Naive B cell (primary cell): ENCODE measurements around the gene ASPSCR1. TPM values are rescaled to one million over a fixed set of nuclear protein-coding genes. Genes with fewer than 3 reads are reported as not detected.

Source experiments
- ATAC-seq, 2 donors: fragments of 150-1000 bp; cut with Tn5 transposase; 2 replicates each; pipeline ENCODE4 v1.10.0; 2021; ENCODE audit warnings: low read depth in 2 of 2, mild to moderate bottlenecking in 2 of 2, moderate library complexity in 2 of 2
- DNase-seq: peaks from one replicate; pipeline ENCODE4 v3.0.0; 2022
- H3K27ac Mint-ChIP-seq, 6 donors: one replicate each; pipeline ENCODE4 v1.8.0; 2020 to 2022; ENCODE audit warnings: mild to moderate bottlenecking in 6 of 6, mixed read lengths in 6 of 6, moderate library complexity in 5 of 6, inconsistent platforms in 2 of 6
- H3K27me3 Mint-ChIP-seq, 3 donors: one replicate each; pipeline ENCODE4 v1.8.0; 2021 to 2022; ENCODE audit warnings: mixed read lengths in 3 of 3, mild to moderate bottlenecking in 1 of 3
- H3K36me3 Mint-ChIP-seq, 2 donors: one replicate each; pipeline ENCODE4 v1.8.0; 2020 to 2022; ENCODE audit warnings: mixed read lengths in 2 of 2, inconsistent platforms in 1 of 2, mild to moderate bottlenecking in 1 of 2
- H3K4me1 Mint-ChIP-seq, 3 donors: one replicate each; pipeline ENCODE4 v1.8.0; 2020 to 2022; ENCODE audit warnings: mixed read lengths in 3 of 3, inconsistent platforms in 1 of 3, mild to moderate bottlenecking in 1 of 3, moderate library complexity in 1 of 3
- H3K4me3 Mint-ChIP-seq, 8 donors: one replicate each; pipeline ENCODE4 v1.8.0; 2020 to 2022; ENCODE audit warnings: mild to moderate bottlenecking in 8 of 8, mixed read lengths in 8 of 8, moderate library complexity in 8 of 8, inconsistent platforms in 2 of 8
- H3K9me3 Mint-ChIP-seq, 7 donors: one replicate each; pipeline ENCODE4 v1.8.0; 2020 to 2022; ENCODE audit warnings: mixed read lengths in 7 of 7, mild to moderate bottlenecking in 5 of 7, inconsistent platforms in 2 of 7, moderate library complexity in 1 of 7
- polyA plus RNA-seq, 6 donors: library from polyadenylated mRNA; unstranded; fragments of 300-500 nt; fragmentation: Illumina TruSeq; gene quantifications; one replicate each; pipeline ENCODE4 v1.2.3, GENCODE V29; 2021; ENCODE audit warnings: low read depth in 6 of 6

ASPSCR1 gene
- polyA plus RNA-seq, 6 donors from 2014 or later = 20.2 to 31.0 (median 25.0) TPM

- Mint-ChIP-seq H3K4me3 (no peak overlapping the region), H3K4me1 (peaks cover 14 to 38% (median 18%) of the 10 kb centered on the region in 3 donors), H3K36me3 (peaks cover 0 to 8% of the 10 kb centered on the region in 2 donors), H3K27ac (peak overlapping the region in 1 of 6 donors; percentile 30), H3K9me3 (no peaks in the 10 kb centered on the region), H3K27me3 (no peaks in the 10 kb centered on the region)
- DNase-seq (no peak), ATAC-seq (no peak)
These were observed 9.8 kb downstream of the ASPSCR1 start for GRCh38 chr17:81987161-81987770.

GRCh38 chr17:81990836-81991683, 13.6 kb downstream of the ASPSCR1 start:
- no peaks in the 10 kb centered on the region for H3K27me3 Mint-ChIP-seq
- H3K27ac Mint-ChIP-seq = peak overlapping the region in 1 of 6 donors; percentile 89
- H3K4me1 Mint-ChIP-seq = peaks cover 2 to 22% (median 5%) of the 10 kb centered on the region in 3 donors
- H3K36me3 Mint-ChIP-seq = no peaks in the 10 kb centered on the region
- H3K9me3 Mint-ChIP-seq = no peaks in the 10 kb centered on the region
- DNase-seq = no peak
- ATAC-seq = no peak
- H3K4me3 Mint-ChIP-seq = no peak overlapping the region

- Mint-ChIP-seq H3K4me1 (peaks cover 2 to 17% (median 5%) of the 10 kb centered on the region in 3 donors), H3K27me3 (no peaks in the 10 kb centered on the region), H3K9me3 (no peaks in the 10 kb centered on the region), H3K4me3 (no peak overlapping the region), H3K27ac (no peak overlapping the region), H3K36me3 (no peaks in the 10 kb centered on the region)
- DNase-seq (no peak), ATAC-seq (no peak)
These were observed 14.4 kb downstream of the ASPSCR1 start for GRCh38 chr17:81991684-81992305.

DNA sequence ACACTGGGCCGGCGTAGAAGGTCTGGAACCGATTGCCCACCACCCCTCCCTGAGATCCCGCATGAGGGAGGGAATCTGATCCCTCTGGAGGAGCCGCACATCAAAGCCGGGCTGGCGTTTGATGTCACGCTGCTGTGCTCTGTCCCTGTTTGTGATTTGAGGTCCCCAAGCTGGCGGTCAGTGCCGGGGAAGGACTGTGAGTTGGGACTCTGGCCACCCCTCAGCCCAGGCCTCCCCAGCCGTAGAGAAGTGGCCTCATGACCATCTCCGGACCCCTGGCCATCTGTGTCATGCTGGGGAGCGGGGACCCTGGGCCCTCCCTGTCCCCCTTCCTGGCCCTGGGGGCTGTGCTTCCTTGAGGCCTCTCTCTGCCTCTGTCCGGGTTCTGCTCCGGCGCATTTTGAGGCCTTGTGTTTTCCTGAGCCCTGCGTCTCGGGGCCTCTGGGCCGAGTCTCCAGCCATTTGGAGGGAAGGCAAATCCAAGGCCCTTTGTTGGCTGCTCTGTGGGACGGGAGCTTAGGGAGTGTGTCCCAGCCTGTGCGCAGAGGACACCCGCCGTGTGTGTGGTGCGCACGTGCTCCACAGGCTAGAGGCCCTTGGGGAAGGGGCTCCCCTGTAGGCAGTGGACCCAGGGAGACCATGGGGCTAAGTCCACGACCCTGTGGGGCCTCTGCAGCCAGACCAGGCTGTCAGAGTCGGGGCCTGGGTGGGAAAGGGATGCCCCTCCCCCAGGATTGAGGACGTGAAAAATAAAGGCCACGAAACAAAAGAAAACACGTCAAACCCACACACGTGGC, 15.1 kb downstream of the ASPSCR1 start:
- no peak for ATAC-seq
- no peaks in the 10 kb centered on the region for H3K36me3 Mint-ChIP-seq
- H3K27ac Mint-ChIP-seq = no peak overlapping the region
- H3K4me3 Mint-ChIP-seq = no peak overlapping the region
- H3K27me3 Mint-ChIP-seq = no peaks in the 10 kb centered on the region
- DNase-seq = no peak
- H3K9me3 Mint-ChIP-seq = no peaks in the 10 kb centered on the region
- peaks cover 2 to 17% (median 5%) of the 10 kb centered on the region in 3 donors for H3K4me1 Mint-ChIP-seq

DNA sequence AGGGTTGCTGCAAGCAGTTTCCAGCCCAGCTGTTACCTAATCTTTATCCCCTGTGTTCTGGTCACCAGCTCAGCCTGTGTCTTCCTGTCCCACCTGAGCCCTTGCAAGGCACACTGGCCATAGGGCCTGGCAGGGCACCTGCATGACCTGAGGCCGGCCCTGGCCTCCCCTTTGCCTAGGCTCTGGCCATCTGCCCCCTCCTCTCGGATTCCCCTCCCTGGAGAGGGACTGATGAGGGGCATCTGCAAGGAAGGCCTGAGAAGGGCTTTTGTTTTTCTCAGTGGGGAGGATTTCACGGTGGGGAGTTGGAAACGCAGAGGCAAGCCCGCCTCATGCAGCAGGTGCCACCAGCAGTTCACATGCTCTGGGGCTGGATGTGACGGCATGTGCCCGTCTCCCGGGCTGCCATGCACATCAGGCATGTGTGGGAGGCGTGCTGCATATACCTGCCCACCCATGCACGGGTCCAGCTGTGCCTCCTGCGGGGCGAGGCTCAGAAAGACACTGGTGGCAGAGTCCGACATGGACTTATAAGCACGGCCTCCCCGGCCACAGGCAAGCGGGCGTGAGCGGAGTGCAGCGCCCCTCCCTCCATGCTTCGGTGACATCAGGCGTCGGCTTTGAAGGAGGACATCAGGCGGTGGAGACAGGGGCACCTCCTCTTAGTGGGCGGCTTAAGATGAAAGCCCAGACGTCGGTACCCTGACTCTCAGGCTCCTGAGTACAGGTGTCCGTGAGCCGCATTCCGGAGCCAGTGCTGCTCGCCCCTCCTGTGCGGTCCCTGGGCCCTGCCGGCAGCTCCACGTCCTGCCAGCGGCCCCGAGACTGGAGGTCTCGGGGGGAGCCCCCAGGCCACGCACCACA, 16.5 kb downstream of the ASPSCR1 start:
- no peak for ATAC-seq
- Mint-ChIP-seq H3K4me3 (no peak overlapping the region), H3K36me3 (no peaks in the 10 kb centered on the region), H3K4me1 (peaks cover 2 to 17% (median 5%) of the 10 kb centered on the region in 3 donors), H3K27me3 (no peaks in the 10 kb centered on the region), H3K27ac (no peak overlapping the region), H3K9me3 (no peaks in the 10 kb centered on the region)
- no peak for DNase-seq

- no peaks in the 10 kb centered on the region for H3K36me3 Mint-ChIP-seq
- H3K9me3 Mint-ChIP-seq = no peaks in the 10 kb centered on the region
- H3K27ac Mint-ChIP-seq = no peak overlapping the region
- no peak overlapping the region for H3K4me3 Mint-ChIP-seq
- no peak for ATAC-seq
- H3K4me1 Mint-ChIP-seq = peaks cover 0 to 18% (median 5%) of the 10 kb centered on the region in 3 donors
- no peak for DNase-seq
- no peaks in the 10 kb centered on the region for H3K27me3 Mint-ChIP-seq
These were observed 17.4 kb downstream of the ASPSCR1 start for GRCh38 chr17:81994593-81995462.

DNA sequence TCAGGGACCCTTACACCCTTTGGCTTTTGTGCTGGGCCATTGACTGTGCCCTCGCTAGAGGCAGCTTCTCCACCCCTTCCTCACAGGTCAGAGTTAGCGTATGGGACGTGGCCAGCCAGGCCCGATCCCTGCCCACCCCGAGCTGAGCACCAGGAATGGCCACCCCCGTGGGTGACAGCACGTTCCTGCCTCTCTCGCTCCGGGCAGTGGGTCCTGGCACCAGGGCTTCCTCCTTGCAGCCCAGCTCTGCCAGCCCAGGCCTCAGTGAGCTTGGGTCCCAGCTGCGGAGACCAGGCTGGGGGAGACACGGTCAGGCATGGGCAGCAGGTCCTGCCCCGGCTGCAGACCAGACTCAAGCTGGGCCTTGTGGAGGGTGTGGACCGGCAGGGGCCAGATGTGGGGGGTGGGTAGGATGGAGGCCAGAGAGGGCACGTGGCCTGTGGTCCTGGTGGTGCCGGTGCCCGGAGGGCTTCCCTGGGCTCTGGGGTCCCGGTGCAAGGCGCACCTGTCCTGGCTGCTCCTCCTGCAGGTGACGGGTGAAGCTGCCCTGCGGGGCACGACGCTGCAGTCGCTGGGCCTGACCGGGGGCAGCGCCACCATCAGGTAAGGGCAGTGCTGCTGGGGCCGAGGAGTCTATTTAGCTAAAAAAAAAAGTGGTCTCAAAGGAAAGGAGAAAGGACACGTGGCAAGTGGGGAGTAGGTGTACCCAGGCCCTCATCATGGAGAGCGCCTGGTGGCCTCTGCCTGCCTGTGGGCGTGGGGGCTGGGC, 18.2 kb downstream of the ASPSCR1 start:
- no peak overlapping the region for H3K27ac Mint-ChIP-seq
- ATAC-seq (no peak), DNase-seq (no peak)
- no peaks in the 10 kb centered on the region for H3K27me3 Mint-ChIP-seq
- no peaks in the 10 kb centered on the region for H3K36me3 Mint-ChIP-seq
- H3K4me1 Mint-ChIP-seq = peaks cover 0 to 18% (median 3%) of the 10 kb centered on the region in 3 donors
- no peaks in the 10 kb centered on the region for H3K9me3 Mint-ChIP-seq
- no peak overlapping the region for H3K4me3 Mint-ChIP-seq

DNA sequence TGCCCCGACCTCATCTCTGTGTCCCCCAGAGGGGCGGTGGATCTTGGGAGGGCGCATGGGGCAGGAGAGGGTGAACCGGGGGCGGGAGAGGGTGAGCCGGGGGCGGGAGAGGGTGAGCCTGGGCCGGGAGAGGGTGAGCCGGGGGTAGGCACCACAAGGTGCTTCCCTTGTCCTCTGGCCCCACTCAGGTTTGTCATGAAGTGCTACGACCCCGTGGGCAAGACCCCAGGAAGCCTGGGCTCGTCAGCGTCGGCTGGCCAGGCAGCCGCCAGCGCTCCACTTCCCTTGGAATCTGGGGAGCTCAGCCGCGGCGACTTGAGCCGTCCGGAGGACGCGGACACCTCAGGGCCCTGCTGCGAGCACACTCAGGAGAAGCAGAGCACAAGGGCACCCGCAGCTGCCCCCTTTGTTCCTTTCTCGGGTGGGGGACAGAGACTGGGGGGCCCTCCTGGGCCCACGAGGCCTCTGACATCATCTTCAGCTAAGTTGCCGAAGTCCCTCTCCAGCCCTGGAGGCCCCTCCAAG, 18.9 kb downstream of the ASPSCR1 start:
- H3K27me3 Mint-ChIP-seq = no peaks in the 10 kb centered on the region
- H3K9me3 Mint-ChIP-seq = no peaks in the 10 kb centered on the region
- peaks cover 0 to 11% (median 0%) of the 10 kb centered on the region in 3 donors for H3K4me1 Mint-ChIP-seq
- H3K4me3 Mint-ChIP-seq = no peak overlapping the region
- DNase-seq (no peak), ATAC-seq (no peak)
- no peaks in the 10 kb centered on the region for H3K36me3 Mint-ChIP-seq
- H3K27ac Mint-ChIP-seq = no peak overlapping the region

DNA sequence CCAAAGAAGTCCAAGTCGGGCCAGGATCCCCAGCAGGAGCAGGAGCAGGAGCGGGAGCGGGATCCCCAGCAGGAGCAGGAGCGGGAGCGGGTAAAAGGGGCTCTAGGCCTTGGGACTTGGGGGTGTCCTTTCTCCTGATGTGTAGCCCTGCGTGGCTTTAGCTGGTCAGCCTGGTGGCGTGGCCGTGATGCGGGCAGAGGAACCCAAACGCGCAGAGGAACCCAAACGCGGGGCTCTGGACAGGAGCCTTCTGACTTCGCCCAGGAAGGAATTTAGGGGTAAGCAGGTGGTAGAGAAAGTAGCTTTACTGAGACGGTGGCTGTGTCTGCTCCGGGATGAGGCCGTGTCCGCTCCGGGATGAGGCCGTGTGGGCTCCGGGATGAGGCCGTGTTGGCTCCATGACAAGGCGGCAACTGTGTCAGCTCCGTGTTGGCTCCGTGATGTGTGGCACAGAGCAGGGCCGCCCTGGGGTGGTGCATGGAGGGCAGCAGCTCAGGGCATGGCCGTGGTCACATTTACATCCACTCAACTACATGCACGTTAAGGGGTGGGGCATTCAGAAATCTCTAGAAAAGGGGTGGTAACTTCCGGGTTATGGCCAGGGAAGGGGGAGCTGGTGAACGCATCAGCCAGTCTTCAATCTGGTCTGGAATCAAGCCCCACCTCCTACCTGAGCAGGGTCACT, 19.5 kb downstream of the ASPSCR1 start:
- Mint-ChIP-seq H3K27ac (no peak overlapping the region), H3K36me3 (no peaks in the 10 kb centered on the region), H3K27me3 (no peaks in the 10 kb centered on the region), H3K4me1 (peaks cover 0 to 9% (median 0%) of the 10 kb centered on the region in 3 donors), H3K4me3 (no peak overlapping the region), H3K9me3 (no peaks in the 10 kb centered on the region)
- ATAC-seq = no peak
- no peak for DNase-seq

DNA sequence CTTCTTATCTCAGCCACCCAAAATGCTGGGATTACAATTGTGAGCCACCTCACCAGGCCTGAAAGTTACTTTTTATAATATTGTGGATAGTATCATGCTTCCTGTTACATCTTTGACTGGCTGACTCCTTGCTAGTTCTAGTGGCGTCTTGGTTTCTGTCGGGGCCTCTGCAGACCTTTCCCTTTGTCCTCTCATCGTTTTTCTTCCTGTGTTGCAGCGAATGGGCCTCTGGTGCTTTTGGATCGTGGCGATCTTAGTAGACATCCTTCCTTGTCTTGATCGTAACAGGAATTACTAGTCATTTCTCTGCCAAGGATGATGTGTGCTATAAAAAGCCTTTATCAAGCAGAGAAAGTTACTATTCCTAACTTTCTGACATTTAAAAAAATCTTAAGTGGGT, 20.8 kb downstream of the ASPSCR1 start:
- Mint-ChIP-seq H3K9me3 (no peaks in the 10 kb centered on the region), H3K4me1 (peaks cover 0 to 9% (median 0%) of the 10 kb centered on the region in 3 donors), H3K36me3 (no peaks in the 10 kb centered on the region), H3K27me3 (no peaks in the 10 kb centered on the region), H3K27ac (no peak overlapping the region), H3K4me3 (no peak overlapping the region)
- DNase-seq (no peak), ATAC-seq (no peak)
